Fibroblast of villous mesenchyme (primary cell): Measurements from ENCODE around the gene ACAA1. TPM values are rescaled to one million over a fixed set of nuclear protein-coding genes. Genes with fewer than 3 reads are reported as not detected.

ENCODE experiments used
- DNase-seq: peaks from one replicate; pipeline ENCODE4 v3.0.0-alpha.2; 2010; ENCODE audit warnings: low read depth
- H3K4me3 ChIP-seq: 2 replicates; pipeline ENCODE4 v1.5.1; 2011; ENCODE audit warnings: low read depth, mild to moderate bottlenecking, low read length
- CTCF ChIP-seq: IDR thresholded peaks from 2 replicates; pipeline ENCODE4 v1.5.1; 2012; ENCODE audit warnings: low read depth, mild to moderate bottlenecking, low read length; ENCODE audit not compliant: insufficient read depth
- total RNA-seq: library from RNA; depleted of rRNA; stranded (reverse); fragments of >200 nt; gene quantifications from 2 replicates; pipeline ENCODE4 v1.2.3, GENCODE V29; 2012

ACAA1 gene
- total RNA-seq = 18.1 and 20.0 TPM in 2 replicates

DNA sequence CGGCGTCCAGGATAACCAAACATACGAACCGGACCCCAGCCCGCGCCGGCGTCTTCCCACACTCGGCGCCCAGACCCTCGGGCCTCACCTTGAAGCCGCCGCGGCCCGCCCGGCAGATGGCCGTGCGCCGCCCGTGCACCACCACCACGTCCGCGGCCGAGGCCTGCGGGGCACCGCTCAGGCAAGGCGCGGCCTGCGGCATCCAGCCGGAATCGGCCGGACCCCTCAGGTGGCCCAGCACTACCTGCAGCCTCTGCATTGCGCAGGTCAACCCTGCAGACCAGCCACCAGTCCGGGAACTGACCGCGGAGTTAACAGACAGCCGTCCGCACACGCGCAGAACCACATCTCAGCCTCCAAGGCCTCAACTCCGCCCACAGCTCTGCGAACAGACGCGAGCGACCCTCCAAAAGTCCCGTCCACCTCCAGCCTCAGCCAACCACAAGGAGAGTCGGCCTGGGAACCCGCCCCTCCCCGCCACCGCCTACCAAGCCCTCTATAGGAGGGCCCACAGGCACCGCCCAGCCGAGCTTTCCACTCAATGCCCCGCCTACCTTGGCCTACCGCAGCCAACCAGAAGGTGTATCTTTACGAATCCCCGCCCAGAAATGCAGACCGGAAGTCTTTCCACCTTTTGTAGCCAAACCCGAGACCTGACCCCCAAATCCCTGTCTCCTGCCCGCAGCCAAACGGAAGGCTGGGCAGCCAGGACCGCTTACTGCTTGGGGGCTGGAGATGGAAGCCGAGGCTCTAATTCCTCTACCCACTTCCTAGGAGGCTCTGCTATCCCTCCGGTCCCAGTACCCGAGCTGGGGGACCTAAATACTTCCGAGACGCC is at the start of gene ACAA1:
Gene ACAA1 (minus strand): TSS at position 351 of the 838 bp plus-strand sequence. CDS start 92 bp downstream, at position 259.
- peak; percentile 99 for DNase-seq
- peak within 1 kb of the TSS; percentile 71 for H3K4me3 ChIP-seq
- no peak for TF ChIP-seq CTCF

GRCh38 chr3:38177181-38177580 is 40.3 kb upstream of the ACAA1 start:
- peak; percentile 14 for DNase-seq
- H3K4me3 ChIP-seq = no peak overlapping the region

DNA sequence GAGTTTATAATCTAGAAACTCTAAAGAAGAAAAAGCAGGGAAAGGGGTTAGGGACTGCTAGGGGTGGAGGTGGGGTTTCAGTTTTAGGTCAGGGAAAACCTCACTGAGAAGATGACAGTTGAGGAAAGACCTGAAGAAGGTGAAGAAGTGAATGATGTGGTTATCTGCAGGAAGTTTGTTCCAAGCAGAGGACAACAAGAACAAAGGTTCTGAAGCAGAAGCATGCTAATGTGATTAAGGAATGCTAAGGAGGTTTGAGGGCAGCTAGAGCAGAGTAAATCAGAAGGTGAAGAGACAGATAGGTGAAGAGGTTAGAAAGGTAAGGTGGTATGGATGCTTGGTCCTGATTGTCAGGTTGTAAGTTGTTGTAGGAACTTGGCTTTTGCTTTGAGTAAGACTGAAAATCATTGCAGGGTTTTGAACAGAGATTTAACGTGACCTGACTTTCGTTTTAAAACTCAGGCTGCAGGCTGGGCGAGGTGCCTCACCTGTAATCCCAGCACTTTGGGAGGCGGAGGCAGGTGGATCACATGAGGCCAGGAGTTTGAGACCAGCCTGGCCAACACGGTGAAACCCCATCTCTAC is 37.0 kb upstream of the ACAA1 start:
- TF ChIP-seq CTCF = no peak
- H3K4me3 ChIP-seq = no peak overlapping the region
- no peak for DNase-seq

More at GRCh38 chr3:38177181-38177580, 40.3 kb upstream of the ACAA1 start:
- TF ChIP-seq CTCF = no peak

GRCh38 chr3:38171622-38172021 is 34.7 kb upstream of the ACAA1 start:
- no peak for TF ChIP-seq CTCF
- no peak overlapping the region for H3K4me3 ChIP-seq
- DNase-seq = no peak

- DNase-seq = no peak
- H3K4me3 ChIP-seq = no peak overlapping the region
- TF ChIP-seq CTCF = no peak
Measured at GRCh38 chr3:38170722-38171121, 33.8 kb upstream of the ACAA1 start.

GRCh38 chr3:38169027-38169317 is 32.0 kb upstream of the ACAA1 start:
- no peak overlapping the region for H3K4me3 ChIP-seq
- no peak for DNase-seq
- no peak for TF ChIP-seq CTCF
